Parathyroid adenoma (tissue), 2 donors: ENCODE results near the gene AP2A1.

Experiments used
- H2AFZ ChIP-seq: fragments of 300-600 bp; sonication (generic); one replicate; pipeline ENCODE4 v1.7.0; 2017; ENCODE audit warnings: antibody characterized with exemption, mild to moderate bottlenecking
- H3K27ac ChIP-seq: fragments of 300-600 bp; sonication (generic); one replicate; pipeline ENCODE4 v1.7.0; 2017
- H3K27me3 ChIP-seq: fragments of 300-600 bp; sonication (generic); one replicate; pipeline ENCODE4 v1.7.0; 2017; ENCODE audit warnings: low read length; ENCODE audit not compliant: control insufficient read depth, insufficient read depth
- H3K36me3 ChIP-seq: fragments of 300-600 bp; sonication (generic); one replicate; pipeline ENCODE4 v1.7.0; 2017; ENCODE audit warnings: low read length; ENCODE audit not compliant: control insufficient read depth, insufficient read depth
- H3K4me1 ChIP-seq: fragments of 300-600 bp; sonication (generic); one replicate; pipeline ENCODE4 v1.7.0; 2017; ENCODE audit warnings: control low read depth
- H3K4me2 ChIP-seq: fragments of 300-600 bp; sonication (generic); one replicate; pipeline ENCODE4 v1.7.0; 2017; ENCODE audit warnings: low read length
- H3K4me3 ChIP-seq: fragments of 300-600 bp; sonication (generic); one replicate; pipeline ENCODE4 v1.7.0; 2017; ENCODE audit warnings: low read depth, low read length
- H3K79me2 ChIP-seq: fragments of 300-600 bp; sonication (generic); one replicate; pipeline ENCODE4 v1.7.0; 2017; ENCODE audit warnings: control low read depth
- H3K9ac ChIP-seq: fragments of 300-600 bp; sonication (generic); one replicate; pipeline ENCODE4 v1.7.0; 2017; ENCODE audit warnings: mild to moderate bottlenecking
- H3K9me3 ChIP-seq: fragments of 300-600 bp; sonication (generic); one replicate; pipeline ENCODE4 v1.7.0; 2017; ENCODE audit warnings: low read length; ENCODE audit not compliant: control insufficient read depth
- TF ChIP-seq, protein P1 (sequence below): fragments of 300-600 bp; sonication (generic); IDR thresholded peaks from one replicate; pipeline ENCODE4 v1.7.0; 2017; ENCODE audit warnings: antibody characterized with exemption, mild to moderate bottlenecking
- donor health status: primary hyperparathyroidism.

Gene AP2A1

DNA sequence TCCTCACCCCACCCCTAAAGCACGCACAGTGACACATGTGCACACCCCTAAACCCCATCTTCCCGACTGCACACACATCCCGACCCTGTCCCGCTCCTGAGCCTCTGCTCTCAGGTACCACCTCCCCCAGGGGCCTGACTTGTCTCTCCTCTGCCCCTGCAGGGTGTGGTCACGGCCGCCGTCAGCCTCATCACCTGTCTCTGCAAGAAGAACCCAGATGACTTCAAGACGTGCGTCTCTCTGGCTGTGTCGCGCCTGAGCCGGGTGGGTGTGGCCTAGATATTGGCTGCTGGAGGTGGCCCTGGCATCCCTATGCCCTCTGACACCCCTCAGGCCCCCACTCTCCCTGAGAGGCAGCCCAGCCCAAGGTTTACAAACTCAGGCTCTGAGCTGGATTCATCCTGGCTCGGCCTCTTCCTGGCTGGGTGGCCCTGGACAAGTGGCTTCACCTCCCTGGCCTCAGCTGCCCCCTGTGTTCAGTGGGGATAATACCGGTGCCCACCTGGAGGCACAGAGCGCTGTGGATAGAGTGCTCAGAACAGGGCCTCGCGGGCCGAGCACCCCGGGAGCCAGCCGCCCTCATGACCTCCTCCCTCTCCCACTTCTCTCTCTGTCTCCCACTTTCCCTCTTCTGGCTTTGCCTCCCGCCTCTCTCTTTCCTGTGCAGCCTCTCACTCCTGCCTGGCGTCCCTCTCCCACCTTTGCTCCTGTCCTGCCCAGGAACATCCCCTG, 26.2 kb downstream of the AP2A1 start:
- H3K9me3 ChIP-seq, result no peaks in the 10 kb centered on the region
- TF ChIP-seq, protein P1, sequence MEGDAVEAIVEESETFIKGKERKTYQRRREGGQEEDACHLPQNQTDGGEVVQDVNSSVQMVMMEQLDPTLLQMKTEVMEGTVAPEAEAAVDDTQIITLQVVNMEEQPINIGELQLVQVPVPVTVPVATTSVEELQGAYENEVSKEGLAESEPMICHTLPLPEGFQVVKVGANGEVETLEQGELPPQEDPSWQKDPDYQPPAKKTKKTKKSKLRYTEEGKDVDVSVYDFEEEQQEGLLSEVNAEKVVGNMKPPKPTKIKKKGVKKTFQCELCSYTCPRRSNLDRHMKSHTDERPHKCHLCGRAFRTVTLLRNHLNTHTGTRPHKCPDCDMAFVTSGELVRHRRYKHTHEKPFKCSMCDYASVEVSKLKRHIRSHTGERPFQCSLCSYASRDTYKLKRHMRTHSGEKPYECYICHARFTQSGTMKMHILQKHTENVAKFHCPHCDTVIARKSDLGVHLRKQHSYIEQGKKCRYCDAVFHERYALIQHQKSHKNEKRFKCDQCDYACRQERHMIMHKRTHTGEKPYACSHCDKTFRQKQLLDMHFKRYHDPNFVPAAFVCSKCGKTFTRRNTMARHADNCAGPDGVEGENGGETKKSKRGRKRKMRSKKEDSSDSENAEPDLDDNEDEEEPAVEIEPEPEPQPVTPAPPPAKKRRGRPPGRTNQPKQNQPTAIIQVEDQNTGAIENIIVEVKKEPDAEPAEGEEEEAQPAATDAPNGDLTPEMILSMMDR, result no peak
- H3K4me3 ChIP-seq, result no peak overlapping the region
- no peaks in the 10 kb centered on the region for H3K79me2 ChIP-seq
- no peaks in the 10 kb centered on the region for H3K27me3 ChIP-seq
- no peak overlapping the region for H3K9ac ChIP-seq
- no peak overlapping the region for H3K27ac ChIP-seq
- H3K36me3 ChIP-seq, result no peaks in the 10 kb centered on the region
- H3K4me2 ChIP-seq, result no peak overlapping the region
- no peaks in the 10 kb centered on the region for H3K4me1 ChIP-seq
- no peak overlapping the region for H2AFZ ChIP-seq

DNA sequence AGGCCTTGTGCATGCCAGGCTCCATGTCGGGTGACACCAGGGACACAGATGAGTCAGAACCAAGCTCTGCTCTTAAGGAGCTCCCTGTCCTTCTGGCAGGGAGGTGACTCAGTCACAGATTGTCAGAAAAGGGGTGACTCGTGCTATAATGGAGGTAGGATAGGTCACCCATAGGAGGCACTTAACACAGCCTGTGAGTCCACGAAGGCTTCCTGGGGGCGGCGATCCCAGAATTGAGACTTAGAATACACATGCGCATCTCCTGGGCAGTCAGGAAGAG, 26.7 kb downstream of the AP2A1 start:
- Histone ChIP-seq H3K4me3 (no peak overlapping the region), H3K9ac (no peak overlapping the region), H3K36me3 (no peaks in the 10 kb centered on the region), H3K27me3 (no peaks in the 10 kb centered on the region), H3K4me2 (no peak overlapping the region), H3K27ac (no peak overlapping the region), H2AFZ (no peak overlapping the region), H3K4me1 (no peaks in the 10 kb centered on the region), H3K9me3 (no peaks in the 10 kb centered on the region), H3K79me2 (no peaks in the 10 kb centered on the region)
- TF ChIP-seq, protein P1, result no peak

DNA sequence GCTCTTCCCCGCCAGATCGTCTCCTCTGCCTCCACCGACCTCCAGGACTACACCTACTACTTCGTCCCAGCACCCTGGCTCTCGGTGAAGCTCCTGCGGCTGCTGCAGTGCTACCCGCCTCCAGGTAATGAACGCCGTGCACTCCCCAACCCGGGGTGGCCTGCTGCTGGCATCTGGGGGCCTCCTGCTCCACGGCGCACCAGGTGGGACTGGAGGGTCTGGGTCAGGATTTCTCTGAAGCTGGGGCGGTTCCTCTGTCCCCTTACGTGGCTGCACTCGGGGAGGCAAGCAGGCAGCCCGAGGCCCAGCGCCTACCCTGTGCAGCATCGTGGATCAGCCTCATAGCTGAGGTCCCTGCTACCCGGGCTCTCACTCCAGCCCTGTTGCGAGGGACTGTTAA, 28.8 kb downstream of the AP2A1 start:
- Histone ChIP-seq H3K27ac (no peak overlapping the region), H3K4me3 (no peak overlapping the region), H3K4me2 (no peak overlapping the region), H3K79me2 (no peaks in the 10 kb centered on the region), H3K4me1 (no peaks in the 10 kb centered on the region), H3K9me3 (no peaks in the 10 kb centered on the region), H3K27me3 (no peaks in the 10 kb centered on the region), H3K36me3 (no peaks in the 10 kb centered on the region), H3K9ac (no peak overlapping the region), H2AFZ (no peak overlapping the region)
- TF ChIP-seq, protein P1, result no peak

DNA sequence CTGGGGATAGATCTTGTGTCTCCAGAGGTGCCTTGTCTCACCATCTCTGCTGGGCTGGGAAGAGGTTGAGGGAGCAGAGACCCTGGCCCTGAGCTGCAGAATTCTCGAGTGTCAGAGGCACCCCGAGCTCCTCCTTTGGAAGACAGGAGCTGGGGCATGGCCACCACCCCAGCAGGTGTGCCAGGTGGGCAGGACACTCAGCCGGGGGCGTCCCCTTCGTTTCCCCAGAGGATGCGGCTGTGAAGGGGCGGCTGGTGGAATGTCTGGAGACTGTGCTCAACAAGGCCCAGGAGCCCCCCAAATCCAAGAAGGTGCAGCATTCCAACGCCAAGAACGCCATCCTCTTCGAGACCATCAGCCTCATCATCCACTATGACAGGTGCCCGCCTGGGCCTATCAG, 31.8 kb downstream of the AP2A1 start:
- Histone ChIP-seq H2AFZ (no peak overlapping the region), H3K79me2 (no peaks in the 10 kb centered on the region), H3K4me2 (no peak overlapping the region), H3K9me3 (no peaks in the 10 kb centered on the region), H3K4me1 (peaks cover 5% of the 10 kb centered on the region), H3K4me3 (no peak overlapping the region), H3K27ac (no peak overlapping the region), H3K27me3 (no peaks in the 10 kb centered on the region), H3K36me3 (no peaks in the 10 kb centered on the region), H3K9ac (no peak overlapping the region)
- TF ChIP-seq, protein P1, result no peak

DNA sequence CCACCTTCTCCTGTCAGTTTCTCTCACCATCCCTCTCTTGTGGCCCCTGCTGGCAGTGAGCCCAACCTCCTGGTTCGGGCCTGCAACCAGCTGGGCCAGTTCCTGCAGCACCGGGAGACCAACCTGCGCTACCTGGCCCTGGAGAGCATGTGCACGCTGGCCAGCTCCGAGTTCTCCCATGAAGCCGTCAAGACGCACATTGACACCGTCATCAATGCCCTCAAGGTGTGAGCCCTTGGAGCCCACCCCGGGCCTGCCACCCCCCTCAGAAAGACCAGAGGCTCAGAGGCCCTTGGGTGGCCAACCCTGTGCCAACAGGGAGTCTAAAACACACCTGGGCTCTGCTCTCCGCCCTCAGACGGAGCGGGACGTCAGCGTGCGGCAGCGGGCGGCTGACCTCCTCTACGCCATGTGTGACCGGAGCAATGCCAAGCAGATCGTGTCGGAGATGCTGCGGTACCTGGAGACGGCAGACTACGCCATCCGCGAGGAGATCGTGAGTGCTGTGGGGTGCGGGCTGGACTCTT, 32.5 kb downstream of the AP2A1 start:
- Histone ChIP-seq H3K27ac (no peak overlapping the region), H3K9ac (no peak overlapping the region), H3K36me3 (no peaks in the 10 kb centered on the region), H3K79me2 (no peaks in the 10 kb centered on the region), H3K4me1 (peaks cover 5% of the 10 kb centered on the region), H2AFZ (no peak overlapping the region), H3K27me3 (no peaks in the 10 kb centered on the region), H3K4me3 (no peak overlapping the region), H3K4me2 (no peak overlapping the region), H3K9me3 (no peaks in the 10 kb centered on the region)
- TF ChIP-seq, protein P1, result no peak
